ENCODE data around the gene FGFBP1. TPM values are rescaled to one million over a fixed set of nuclear protein-coding genes. Genes with fewer than 3 reads are reported as not detected.

FGFBP1 gene
- total RNA-seq, 1 experiment from 2014 or later: 13.8 TPM

- peaks cover 13% of the 10 kb centered on the region for H3K36me3 Mint-ChIP-seq (ENCODE audit: insufficient read depth, unreplicated experiment)
- DNase-seq (ENCODE audit: unreplicated experiment): no peak
- ChIA-PET CTCF (interaction anchor here (1.2 to 1.4 kb wide), 2 partner anchors 15 to 48 kb away, joined by 3 to 4 read pairs; no protein-coding TSS in a partner anchor), POLR2A (interaction anchor here (1.7 kb wide), 1 partner anchor 19 kb away, joined by 4 read pairs; no protein-coding TSS in a partner anchor)
- H3K27ac Mint-ChIP-seq (ENCODE audit: low read depth, unreplicated experiment): no peak overlapping the region
- H3K4me1 Mint-ChIP-seq (ENCODE audit: insufficient read depth, unreplicated experiment): peaks cover 11% of the 10 kb centered on the region
- TF ChIP-seq CTCF (IDR thresholded peaks at IDR 0.05; ENCODE audit: unreplicated experiment): no peak
- H3K9me3 Mint-ChIP-seq (ENCODE audit: unreplicated experiment): no peaks in the 10 kb centered on the region
- no peaks in the 10 kb centered on the region for H3K27me3 Mint-ChIP-seq (ENCODE audit: insufficient read depth, unreplicated experiment)
- no TSS peak for BruUV-seq (replicated peaks)
- no peak overlapping the region for H3K4me3 Mint-ChIP-seq (ENCODE audit: unreplicated experiment)
- intact Hi-C loops (cut with micrococcal nuclease): no loop called here
These were observed 6.9 kb downstream of the FGFBP1 start for GRCh38 chr4:15931451-15932210.

- Mint-ChIP-seq H3K27ac (ENCODE audit: low read depth, unreplicated experiment) (no peak overlapping the region), H3K27me3 (ENCODE audit: insufficient read depth, unreplicated experiment) (no peaks in the 10 kb centered on the region), H3K4me3 (ENCODE audit: unreplicated experiment) (no peak overlapping the region), H3K4me1 (ENCODE audit: insufficient read depth, unreplicated experiment) (peaks cover 10% of the 10 kb centered on the region), H3K36me3 (ENCODE audit: insufficient read depth, unreplicated experiment) (peaks cover 3% of the 10 kb centered on the region), H3K9me3 (ENCODE audit: unreplicated experiment) (no peaks in the 10 kb centered on the region)
- CTCF ChIA-PET: interaction anchor here (0.6 to 1.4 kb wide), 2 partner anchors 11 to 47 kb away, joined by 3 to 4 read pairs; no protein-coding TSS in a partner anchor
- intact Hi-C loops (cut with micrococcal nuclease): no loop called here
- no peak for DNase-seq (ENCODE audit: unreplicated experiment)
- no peak for TF ChIP-seq CTCF (IDR thresholded peaks at IDR 0.05; ENCODE audit: unreplicated experiment)
- BruUV-seq (replicated peaks): no TSS peak
- POLR2A ChIA-PET: no interaction called here
These were observed 8.2 kb downstream of the FGFBP1 start for GRCh38 chr4:15930314-15930713.

- Mint-ChIP-seq H3K4me3 (ENCODE audit: unreplicated experiment) (no peak overlapping the region), H3K4me1 (ENCODE audit: insufficient read depth, unreplicated experiment) (peaks cover 5% of the 10 kb centered on the region), H3K27me3 (ENCODE audit: insufficient read depth, unreplicated experiment) (no peaks in the 10 kb centered on the region), H3K27ac (ENCODE audit: low read depth, unreplicated experiment) (no peak overlapping the region), H3K36me3 (ENCODE audit: insufficient read depth, unreplicated experiment) (no peaks in the 10 kb centered on the region), H3K9me3 (ENCODE audit: unreplicated experiment) (no peaks in the 10 kb centered on the region)
- POLR2A ChIA-PET: no interaction called here
- intact Hi-C loops (cut with micrococcal nuclease): no loop called here
- TF ChIP-seq CTCF (IDR thresholded peaks at IDR 0.05; ENCODE audit: unreplicated experiment): no peak
- CTCF ChIA-PET: no interaction called here
- no peak for DNase-seq (ENCODE audit: unreplicated experiment)
- no TSS peak for BruUV-seq (replicated peaks)
These were observed 9.0 kb downstream of the FGFBP1 start for GRCh38 chr4:15929540-15929939.

GRCh38 chr4:15928883-15929282, 9.7 kb downstream of the FGFBP1 start:
- Mint-ChIP-seq H3K4me1 (ENCODE audit: insufficient read depth, unreplicated experiment) (peaks cover 5% of the 10 kb centered on the region), H3K27me3 (ENCODE audit: insufficient read depth, unreplicated experiment) (no peaks in the 10 kb centered on the region), H3K4me3 (ENCODE audit: unreplicated experiment) (no peak overlapping the region), H3K27ac (ENCODE audit: low read depth, unreplicated experiment) (no peak overlapping the region), H3K9me3 (ENCODE audit: unreplicated experiment) (no peaks in the 10 kb centered on the region), H3K36me3 (ENCODE audit: insufficient read depth, unreplicated experiment) (no peaks in the 10 kb centered on the region)
- DNase-seq (ENCODE audit: unreplicated experiment): no peak
- intact Hi-C loops (cut with micrococcal nuclease): no loop called here
- no peak for TF ChIP-seq CTCF (IDR thresholded peaks at IDR 0.05; ENCODE audit: unreplicated experiment)
- BruUV-seq (replicated peaks): no TSS peak
- ChIA-PET POLR2A (interaction anchor here (0.5 kb wide), 1 partner anchor 276 kb away, joined by 3 read pairs; no protein-coding TSS in a partner anchor), CTCF (interaction anchor here (0.6 to 0.7 kb wide), 2 partner anchors 19 to 105 kb away, joined by 3 to 4 read pairs; no protein-coding TSS in a partner anchor)
